ENCODE measurements around the gene PTPRU. TPM values are rescaled to one million over a fixed set of nuclear protein-coding genes. Genes with fewer than 3 reads are reported as not detected.

Gene PTPRU
- total and polyA plus RNA-seq, 9 donors: 8.0 to 14.6 (median 12.0) TPM

DNA sequence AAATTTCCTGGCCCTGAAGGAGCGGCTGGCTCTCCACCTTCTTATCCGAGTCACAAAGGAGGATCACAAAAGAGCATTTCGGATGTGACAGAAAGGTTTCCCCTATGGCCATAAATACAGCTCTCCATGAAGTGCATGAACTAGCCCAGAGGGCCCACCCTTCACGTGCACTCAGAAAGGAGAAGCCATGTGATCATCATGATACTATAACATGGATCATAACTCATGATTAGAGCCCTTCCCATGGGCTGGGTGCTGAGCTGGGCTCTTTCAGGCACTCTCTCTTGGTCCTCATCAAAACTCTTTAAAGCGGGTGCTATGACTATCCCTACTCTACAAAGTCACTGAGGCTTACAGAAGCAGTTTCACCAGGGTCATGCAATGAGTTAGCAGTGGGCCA is 135.0 kb downstream of the PTPRU start:
- WGBS (ENCODE audit: insufficient coverage): 50% methylated on average over 3 of the region's 5 CpGs
- Histone ChIP-seq H3K36me3 (ENCODE audit: control insufficient read depth, insufficient read depth, low read length) (no peaks in the 10 kb centered on the region), H3K27ac (ENCODE audit: low read length) (no peak overlapping the region), H3K4me3 (ENCODE audit: low read length) (no peak overlapping the region), H3K9me3 (replicated peaks; ENCODE audit: control insufficient read depth, low read depth, low read length) (no peaks in the 10 kb centered on the region), H3K27me3 (ENCODE audit: control insufficient read depth, insufficient read depth, low read length) (peaks cover 14% of the 10 kb centered on the region), H3K4me1 (ENCODE audit: control insufficient read depth, insufficient read depth, low read length) (peaks cover 7% of the 10 kb centered on the region)
- DNase-seq: no peak

GRCh38 chr1:29372108-29372507 is 135.8 kb downstream of the PTPRU start:
- H3K4me1 ChIP-seq (ENCODE audit: control insufficient read depth, insufficient read depth, low read length): peaks cover 7% of the 10 kb centered on the region
- no peak overlapping the region for H3K4me3 ChIP-seq (ENCODE audit: low read length)
- H3K36me3 ChIP-seq (ENCODE audit: control insufficient read depth, insufficient read depth, low read length): no peaks in the 10 kb centered on the region
- peaks cover 14% of the 10 kb centered on the region for H3K27me3 ChIP-seq (ENCODE audit: control insufficient read depth, insufficient read depth, low read length)
- 17% methylated on average over 2 of the region's 4 CpGs for WGBS (ENCODE audit: insufficient coverage)
- H3K27ac ChIP-seq (ENCODE audit: low read length): no peak overlapping the region
- DNase-seq: no peak
- no peaks in the 10 kb centered on the region for H3K9me3 ChIP-seq (replicated peaks; ENCODE audit: control insufficient read depth, low read depth, low read length)

Other genes starting within 250 kb of the PTPRU start
- gene TMEM200B, start 112.6 kb upstream of the PTPRU start, total RNA-seq: 10.1 TPM
- gene TMEM200B, start 112.6 kb upstream of the PTPRU start, polyA plus RNA-seq (ENCODE audit: insufficient read depth in 1 of 8, insufficient read length in 8 of 8, low replicate concordance in 1 of 8): 10 to 100 TPM in 2 of 8 donors, 1 to 10 TPM in 6; 5.9 to 11.3 (median 8.7) TPM
- gene SRSF4, start 54.6 kb upstream of the PTPRU start, total RNA-seq: 29.8 TPM
- 10 to 100 TPM; 65.7 to 78.3 (median 67.8) TPM for gene SRSF4, start 54.6 kb upstream of the PTPRU start, polyA plus RNA-seq (ENCODE audit: insufficient read depth in 1 of 8, insufficient read length in 8 of 8, low replicate concordance in 1 of 8)
- 20.5 TPM for gene MECR, start 5.6 kb upstream of the PTPRU start, total RNA-seq
- 10 to 100 TPM; 17.5 to 24.1 (median 22.5) TPM for gene MECR, start 5.6 kb upstream of the PTPRU start, polyA plus RNA-seq (ENCODE audit: insufficient read depth in 1 of 8, insufficient read length in 8 of 8, low replicate concordance in 1 of 8)